ENCODE data around the gene DSTYK.
"Not testable (repeated sequence)": the region's sequence is repeated elsewhere in the genome, so short reads cannot be mapped to it uniquely, and the experiment has no call there.

DSTYK gene

GRCh38 chr1:205239078-205239477, 27.6 kb upstream of the DSTYK start:
- no peaks in the 10 kb centered on the region for H3K36me3 ChIP-seq (replicated peaks)
- in situ Hi-C loops (cut with HindIII; ENCODE audit: low pct_ligation_motif_present, low sequenced_read_pairs), result no loop called here

GRCh38 chr1:205237526-205238484, 26.3 kb upstream of the DSTYK start:
- Histone ChIP-seq H3K36me3 (replicated peaks) (no peaks in the 10 kb centered on the region), H3K27me3 (replicated peaks) (no peaks in the 10 kb centered on the region), H3K4me3 (ENCODE audit: low read depth, low read length) (no peak overlapping the region), H3K27ac (no peak overlapping the region)
- in situ Hi-C loops (cut with HindIII; ENCODE audit: low pct_ligation_motif_present, low sequenced_read_pairs), result no loop called here
- no peak for TF ChIP-seq CTCF (IDR thresholded peaks at IDR 0.05; ENCODE audit: low read depth, low read length, missing control alignments)
- no peak for DNase-seq

More at GRCh38 chr1:205239078-205239477, 27.6 kb upstream of the DSTYK start:
- no peak for TF ChIP-seq CTCF (IDR thresholded peaks at IDR 0.05; ENCODE audit: low read depth, low read length, missing control alignments)
- H3K27me3 ChIP-seq (replicated peaks), result no peaks in the 10 kb centered on the region
- DNase-seq, result no peak
- no peak overlapping the region for H3K4me3 ChIP-seq (ENCODE audit: low read depth, low read length)
- H3K27ac ChIP-seq, result no peak overlapping the region

- no peak for DNase-seq
- Histone ChIP-seq H3K36me3 (replicated peaks) (no peaks in the 10 kb centered on the region), H3K4me3 (ENCODE audit: low read depth, low read length) (no peak overlapping the region), H3K27me3 (replicated peaks) (no peaks in the 10 kb centered on the region), H3K27ac (no peak overlapping the region)
- in situ Hi-C loops (cut with HindIII; ENCODE audit: low pct_ligation_motif_present, low sequenced_read_pairs), result no loop called here
- no peak for TF ChIP-seq CTCF (IDR thresholded peaks at IDR 0.05; ENCODE audit: low read depth, low read length, missing control alignments)
Measured at GRCh38 chr1:205236951-205237475, 25.5 kb upstream of the DSTYK start.

GRCh38 chr1:205236526-205236925, 25.0 kb upstream of the DSTYK start:
- TF ChIP-seq CTCF (IDR thresholded peaks at IDR 0.05; ENCODE audit: low read depth, low read length, missing control alignments), result no peak
- Histone ChIP-seq H3K27ac (no peak overlapping the region), H3K36me3 (replicated peaks) (no peaks in the 10 kb centered on the region), H3K27me3 (replicated peaks) (no peaks in the 10 kb centered on the region), H3K4me3 (ENCODE audit: low read depth, low read length) (no peak overlapping the region)
- in situ Hi-C loops (cut with HindIII; ENCODE audit: low pct_ligation_motif_present, low sequenced_read_pairs), result no loop called here
- no peak for DNase-seq

- Histone ChIP-seq H3K4me3 (ENCODE audit: low read depth, low read length) (no peak overlapping the region), H3K27me3 (replicated peaks) (no peaks in the 10 kb centered on the region), H3K36me3 (replicated peaks) (no peaks in the 10 kb centered on the region), H3K27ac (no peak overlapping the region)
- in situ Hi-C loops (cut with HindIII; ENCODE audit: low pct_ligation_motif_present, low sequenced_read_pairs), result no loop called here
- TF ChIP-seq CTCF (IDR thresholded peaks at IDR 0.05; ENCODE audit: low read depth, low read length, missing control alignments), result no peak
- no peak for DNase-seq
Measured at GRCh38 chr1:205235951-205236350, 24.4 kb upstream of the DSTYK start.

GRCh38 chr1:205233986-205234385, 22.5 kb upstream of the DSTYK start:
- in situ Hi-C loops (cut with HindIII; ENCODE audit: low pct_ligation_motif_present, low sequenced_read_pairs), result not testable (repeated sequence)

More at GRCh38 chr1:205233986-205234385, 22.5 kb upstream of the DSTYK start:
- not testable (repeated sequence) for H3K27ac ChIP-seq; DNase-seq; H3K27me3 ChIP-seq (replicated peaks); H3K4me3 ChIP-seq (ENCODE audit: low read depth, low read length); H3K36me3 ChIP-seq (replicated peaks)
